ENCODE data around the gene BMX. TPM values are rescaled to one million over a fixed set of nuclear protein-coding genes. Genes with fewer than 3 reads are reported as not detected.

The BMX gene
- total RNA-seq, 2 donors from 2014 or later: 2.2 to 3.1 TPM

Other genes starting within 250 kb of the BMX start
- 1 to 10 TPM in 1 of 2 donors, under 1 TPM in 1; 0.95 to 1.9 TPM for gene ASB9, start 230.7 kb upstream of the BMX start, total RNA-seq
- gene ASB11, start 185.2 kb upstream of the BMX start, total RNA-seq: under 1 TPM; 0.12 to 0.17 TPM
- gene PIGA, start 165.3 kb upstream of the BMX start, total RNA-seq: 10 to 100 TPM; 12.3 to 14.9 TPM
- 1 to 10 TPM; 1.1 to 3.9 TPM for gene VEGFD, start 116.4 kb upstream of the BMX start, total RNA-seq
- gene PIR, start 7.5 kb upstream of the BMX start, total RNA-seq: 1 to 10 TPM; 5.4 to 7.9 TPM
- 10 to 100 TPM; 19.3 to 52.2 TPM for gene ACE2, start 100.2 kb downstream of the BMX start, total RNA-seq
- gene CLTRN, start 164.0 kb downstream of the BMX start, total RNA-seq: under 1 TPM in 1 of 2 donors, not detected in 1; 0.28 TPM
- gene CA5B, start 237.5 kb downstream of the BMX start, total RNA-seq: 1 to 10 TPM; 7.7 to 8.1 TPM

Measured in left colon (tissue), 2 donors.